SKM-1 (cell line): Measurements from ENCODE around the gene OR14I1.
A peak's percentile ranks its signal among the peaks of the same experiment; 100 is the strongest.

ENCODE experiments used
- DNase-seq: peaks from one replicate; lab custom pipeline; 2025; ENCODE audit not compliant: unreplicated experiment; lab: John Stamatoyannopoulos, UW

Gene OR14I1

GRCh38 chr1:248702714-248703113 lies at the start of gene OR14I1:
TSS of gene OR14I1 (minus strand) at chr1:248702766.
- no peak for DNase-seq

DNA sequence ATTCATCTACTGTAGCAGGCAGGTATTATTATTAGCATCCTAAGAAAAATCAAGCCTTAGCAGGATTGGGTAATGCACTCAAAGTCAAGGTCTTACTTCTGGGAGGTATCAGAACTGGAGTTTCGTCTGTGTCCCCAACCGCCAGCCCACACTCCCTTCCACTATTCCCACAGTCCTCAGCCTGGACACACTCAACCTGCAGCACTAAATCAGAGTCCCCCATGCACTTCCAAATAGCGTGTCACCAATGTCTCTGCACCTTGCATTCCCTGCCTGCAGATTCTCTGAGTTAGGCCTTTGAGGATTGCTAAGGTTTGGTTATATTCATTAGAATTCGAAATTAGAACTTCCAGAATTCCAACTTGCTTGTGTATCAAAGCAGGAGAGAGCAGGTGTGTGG lies 49.1 kb upstream of the OR14I1 start:
- no peak for DNase-seq

DNA sequence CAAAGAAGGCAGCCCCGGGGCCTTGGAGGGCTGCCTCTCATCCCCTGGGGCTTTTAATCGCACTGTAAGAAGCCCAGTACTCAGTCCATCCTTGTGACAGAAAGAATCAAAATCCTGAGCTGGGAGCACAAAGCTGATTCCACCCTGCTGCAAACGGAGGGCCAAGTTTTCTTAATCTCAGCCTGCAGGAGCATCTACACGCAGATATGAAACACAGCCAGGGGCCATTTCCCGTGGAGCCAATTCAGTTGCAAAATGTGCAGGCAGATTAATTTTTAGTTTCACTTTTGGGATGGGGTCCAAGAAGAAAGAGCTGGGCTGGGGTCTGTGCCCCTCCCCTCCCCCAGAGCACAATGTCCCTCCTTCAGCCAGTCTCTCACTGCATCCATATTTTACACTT lies 48.6 kb upstream of the OR14I1 start:
- no peak for DNase-seq

- DNase-seq, result no peak
These were observed 47.9 kb upstream of the OR14I1 start for GRCh38 chr1:248750496-248750895.

- DNase-seq, result no peak
These were observed 45.6 kb upstream of the OR14I1 start for GRCh38 chr1:248748211-248748610.

DNA sequence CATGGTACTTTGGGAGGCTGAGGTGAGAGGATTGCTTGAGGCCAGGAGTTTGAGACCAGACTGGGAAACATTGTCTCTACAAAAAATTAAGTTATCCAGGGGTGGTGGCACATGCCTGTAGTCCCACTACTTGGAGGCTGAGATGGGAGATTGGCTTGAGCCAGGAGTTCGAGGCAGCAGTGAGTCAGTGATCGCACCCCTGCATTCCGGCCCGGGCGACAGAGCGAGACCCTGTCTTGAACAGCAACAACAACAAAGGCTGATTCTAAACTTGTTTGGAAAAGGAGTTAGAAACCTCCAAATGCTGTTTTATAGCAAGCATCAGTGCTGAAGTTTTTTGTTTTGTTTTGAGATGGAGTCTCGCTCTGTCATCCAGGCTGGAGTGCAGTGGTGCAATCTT lies 38.3 kb upstream of the OR14I1 start:
- no peak for DNase-seq

- peak; percentile 11 for DNase-seq
These were observed 37.1 kb upstream of the OR14I1 start for GRCh38 chr1:248739572-248740205.

DNA sequence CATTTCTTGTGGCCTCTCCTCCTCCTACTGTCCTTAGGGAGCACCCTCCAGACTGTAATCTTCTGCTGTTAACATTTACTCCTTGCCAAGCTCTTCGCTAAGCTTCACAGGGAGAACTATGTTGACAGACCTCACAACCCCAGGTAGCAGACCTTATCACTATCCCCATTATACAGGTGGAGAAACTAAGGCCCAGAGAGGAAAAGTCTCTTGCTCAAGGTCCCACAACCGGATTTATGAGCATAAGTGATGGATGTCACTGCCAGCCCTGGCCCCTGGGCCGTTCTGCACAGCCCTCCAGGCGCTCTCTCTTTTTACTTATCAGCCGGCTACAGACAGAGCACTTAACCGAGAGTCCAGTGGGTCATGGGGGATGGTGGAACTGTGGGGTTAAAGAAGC lies 34.9 kb upstream of the OR14I1 start:
- DNase-seq, result no peak

DNA sequence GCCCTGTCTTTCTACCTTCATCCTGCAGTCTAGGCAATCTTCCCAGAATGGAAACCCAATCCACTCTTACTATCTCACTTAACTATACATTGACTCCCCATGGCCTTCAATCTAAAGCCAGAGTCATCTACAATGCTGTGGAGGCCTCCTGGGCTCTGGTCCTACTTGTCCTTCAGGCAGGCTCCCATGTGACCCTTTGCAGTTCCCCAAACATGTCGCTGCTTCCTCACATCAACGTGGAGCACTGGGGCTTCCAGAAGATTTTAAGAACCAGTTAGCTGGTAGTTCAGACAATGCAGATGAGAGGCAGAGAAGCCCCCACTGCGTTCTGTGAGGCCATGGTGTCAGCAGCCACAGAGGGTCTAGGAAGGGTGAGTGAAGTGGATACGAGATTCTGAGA lies 34.4 kb upstream of the OR14I1 start:
- no peak for DNase-seq

DNA sequence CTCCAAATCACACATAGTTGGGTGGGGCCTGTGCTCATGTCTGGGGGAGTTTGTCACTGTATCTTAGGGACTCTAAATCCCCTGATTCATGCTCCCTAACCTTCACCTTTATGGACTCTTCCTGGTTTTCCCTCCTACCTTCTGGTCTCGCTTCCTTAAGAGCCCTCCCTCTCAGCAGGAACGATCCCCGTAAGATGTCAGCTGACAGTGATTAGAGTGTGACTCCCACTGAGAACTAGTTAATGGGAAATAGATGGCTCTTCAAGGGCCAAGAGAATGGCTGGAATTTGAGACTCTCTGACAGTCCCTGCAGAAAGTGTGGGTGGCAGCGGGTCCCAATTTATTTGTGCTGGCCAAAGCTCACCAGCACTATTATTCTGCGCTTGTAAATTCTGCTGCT lies 31.0 kb upstream of the OR14I1 start:
- no peak for DNase-seq

DNA sequence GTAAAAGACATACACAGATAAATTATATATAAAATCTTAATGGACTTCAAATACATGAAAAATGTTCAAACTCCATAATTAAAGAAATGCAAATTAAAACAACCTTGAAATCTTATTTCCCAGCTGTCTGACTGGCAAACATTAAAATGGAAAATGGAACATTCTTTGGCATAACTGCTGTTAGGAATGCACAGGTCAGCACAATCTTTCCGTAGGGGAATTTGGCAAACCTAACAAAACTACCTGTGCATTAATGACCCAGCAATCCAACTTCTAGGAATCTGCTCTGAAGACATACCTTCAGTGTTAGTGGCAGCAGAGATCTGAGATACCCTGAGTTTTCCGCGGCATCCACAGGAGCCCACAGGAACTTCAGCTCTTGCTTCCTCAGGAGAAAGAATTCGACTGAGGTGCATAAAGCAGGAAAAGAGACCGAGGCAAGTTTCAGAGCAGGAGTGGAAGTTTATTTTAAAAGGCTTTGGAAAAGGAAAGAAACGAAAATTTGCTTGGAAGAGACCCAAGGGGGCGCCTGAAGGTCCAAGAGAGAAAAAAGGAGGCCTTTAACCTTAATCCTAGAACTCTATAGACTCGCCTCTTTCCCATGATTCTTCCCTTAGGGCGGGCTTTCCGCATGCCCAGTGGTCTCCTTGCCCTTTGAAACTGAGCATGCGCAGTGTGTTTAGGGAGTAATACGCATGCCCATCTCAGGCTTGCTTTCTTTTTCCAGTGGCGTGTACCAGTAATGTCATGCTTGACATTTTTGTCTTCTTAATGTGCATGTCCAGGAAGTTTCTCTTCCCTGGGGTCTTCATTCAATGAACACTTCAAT lies 28.2 kb upstream of the OR14I1 start:
- no peak for DNase-seq

GRCh38 chr1:248714248-248714647 lies 11.7 kb upstream of the OR14I1 start:
- no peak for DNase-seq

DNA sequence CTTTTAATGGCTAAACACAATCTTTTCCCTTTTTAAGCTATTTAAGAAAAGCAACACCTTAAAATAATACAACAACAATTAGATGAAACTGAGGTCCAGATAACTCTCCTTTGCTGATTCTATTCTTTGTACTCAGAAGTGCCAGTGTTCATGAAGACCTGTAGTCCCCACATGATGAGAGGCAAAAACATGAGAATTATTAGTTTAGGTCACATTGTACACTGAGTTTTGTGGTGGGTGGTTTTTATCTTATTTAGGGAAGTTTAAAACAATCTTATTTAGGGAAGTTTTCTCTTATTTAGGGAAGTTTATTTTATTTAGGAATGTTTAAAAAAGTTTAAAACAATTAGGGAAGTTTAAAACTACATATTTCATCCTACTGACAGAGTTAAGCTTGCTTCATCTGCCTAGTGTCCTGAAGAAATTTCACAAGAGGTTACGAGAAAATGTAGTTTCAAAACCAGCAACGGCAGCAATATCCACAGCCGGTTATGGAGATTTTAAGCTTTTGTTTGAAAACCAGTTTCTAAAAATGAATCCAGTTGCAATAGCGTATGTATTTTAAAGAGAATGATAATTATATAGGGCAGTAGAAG lies 7.8 kb upstream of the OR14I1 start:
- DNase-seq, result peak; percentile 94

DNA sequence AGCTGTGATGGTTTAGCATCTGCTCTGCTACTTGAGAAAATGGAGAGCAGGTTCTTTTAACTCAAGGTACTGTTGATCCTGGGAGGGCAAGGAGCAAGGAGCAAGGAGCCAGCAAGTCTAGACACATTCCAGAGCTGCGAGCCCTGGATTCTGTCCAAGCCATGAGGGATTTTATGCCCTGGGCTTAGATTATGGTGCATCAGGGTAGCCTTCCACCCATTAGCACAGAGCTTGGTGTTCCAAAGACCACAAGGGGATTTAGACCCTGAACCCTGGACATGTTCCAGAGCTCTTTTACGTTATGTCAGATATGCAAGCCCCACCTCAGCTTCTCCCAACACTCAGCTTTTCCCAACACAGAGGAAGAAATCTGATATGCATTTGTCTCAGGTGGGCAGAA lies 2.0 kb upstream of the OR14I1 start:
- no peak for DNase-seq

- no peak for DNase-seq
These were observed 1.1 kb upstream of the OR14I1 start for GRCh38 chr1:248703674-248704073.

DNA sequence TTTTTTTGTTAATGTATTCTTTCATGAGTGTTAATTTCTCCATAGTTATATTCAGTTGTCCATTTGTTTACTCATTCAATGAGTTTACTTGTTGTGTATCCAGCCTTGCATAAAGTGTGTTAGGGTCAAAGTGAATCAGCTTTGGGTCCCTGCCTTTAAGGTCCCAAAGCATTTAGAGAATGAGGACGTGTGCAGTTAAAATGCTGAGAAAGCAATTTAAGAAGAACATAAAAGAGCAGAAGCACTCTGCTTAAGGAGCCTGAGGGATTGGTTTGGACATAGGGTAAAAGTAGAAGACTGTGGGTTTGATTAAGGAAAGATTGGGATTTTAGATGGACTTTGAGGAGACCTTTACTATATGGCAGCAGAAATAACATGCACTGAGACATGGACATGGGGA lies 3.5 kb downstream of the OR14I1 start:
- DNase-seq, result no peak

DNA sequence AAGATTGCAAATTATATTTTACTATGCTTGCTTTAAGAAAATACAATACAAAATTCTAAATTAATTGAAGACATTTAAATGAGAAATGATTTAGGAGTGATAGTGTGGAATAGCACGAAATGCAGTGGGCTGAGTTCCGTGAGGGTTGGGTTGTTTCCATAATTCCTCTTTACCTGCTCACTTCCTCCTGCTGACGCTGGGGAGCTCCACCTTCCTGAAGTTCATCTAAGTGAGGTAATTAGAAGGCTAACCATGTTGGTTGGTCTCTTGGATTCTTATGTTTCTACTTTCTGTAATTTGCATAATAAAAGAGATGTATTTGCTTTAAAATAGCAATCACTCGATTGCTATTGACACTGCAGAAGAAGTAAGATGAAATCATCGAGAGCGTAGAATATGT lies 4.7 kb downstream of the OR14I1 start:
- DNase-seq, result no peak

DNA sequence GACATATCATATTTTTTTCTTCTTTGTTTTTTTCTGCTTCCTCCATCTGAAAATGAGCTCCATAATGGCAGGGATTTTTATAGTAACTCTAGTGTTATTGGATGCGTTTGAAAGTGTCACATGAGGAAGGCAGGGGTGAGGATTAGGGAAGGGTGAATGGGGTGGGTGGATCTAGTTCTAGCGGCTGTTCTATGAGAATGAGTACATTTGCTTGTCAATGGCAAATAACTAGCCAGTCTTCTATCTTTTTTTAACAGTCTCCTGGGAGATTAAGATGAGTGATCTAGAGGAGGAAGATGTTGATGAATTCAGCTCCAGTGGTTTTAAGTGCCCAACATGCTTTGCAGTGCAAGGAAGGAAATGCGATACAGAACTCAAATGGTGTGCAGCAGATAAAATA lies 5.8 kb downstream of the OR14I1 start:
- no peak for DNase-seq

- DNase-seq, result no peak
These were observed 6.3 kb downstream of the OR14I1 start for GRCh38 chr1:248696261-248696660.

GRCh38 chr1:248695451-248696132 lies 7.0 kb downstream of the OR14I1 start:
- no peak for DNase-seq

DNA sequence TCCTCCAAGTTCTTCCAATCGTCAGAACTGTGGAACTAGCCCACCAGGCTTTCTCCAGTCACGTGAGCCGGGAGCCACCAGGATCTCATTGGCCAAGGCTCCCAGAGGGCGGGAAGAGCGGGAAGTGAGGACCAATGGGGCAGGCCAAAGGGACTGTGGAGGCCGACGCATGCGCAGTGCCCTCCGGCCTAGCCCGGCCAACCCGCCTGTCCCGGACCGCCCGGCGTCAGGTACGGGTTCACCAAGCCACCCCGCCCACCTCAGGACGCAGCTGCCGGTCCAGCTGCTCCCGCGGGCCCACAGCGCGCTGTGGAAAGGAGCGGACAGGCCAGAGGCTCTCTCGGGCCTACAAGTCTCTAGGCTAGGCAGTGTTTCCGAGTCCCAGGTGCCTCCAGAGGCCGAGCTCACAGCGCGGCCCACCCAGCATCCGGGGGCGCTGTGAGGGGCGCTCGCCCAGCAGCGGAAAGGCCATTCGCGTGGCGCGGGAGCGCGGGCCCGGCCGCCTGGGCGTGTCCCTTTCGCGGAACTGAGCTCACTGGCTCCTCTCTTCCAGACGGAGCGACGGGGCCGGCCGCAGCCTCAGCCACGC lies 10.9 kb downstream of the OR14I1 start:
- DNase-seq, result no peak
